ENCODE results near the gene LBH. TPM values are rescaled to one million over a fixed set of nuclear protein-coding genes. Genes with fewer than 3 reads are reported as not detected.

LBH gene
- total and polyA plus RNA-seq, 4 donors, result 22.9 to 133 (median 81.3) TPM

- H3K27ac ChIP-seq (ENCODE audit: low read depth in 1 of 2, low read length in 1 of 2), result peak overlapping the region; percentile 55 to 63
- 66 to 69% methylated on average over 13 of the region's 13 CpGs for WGBS, 2 donors
- no peak for ATAC-seq (ENCODE audit: insufficient read depth, low FRiP score)
- H3K27me3 ChIP-seq (ENCODE audit: control insufficient read depth in 3 of 3, insufficient read depth in 3 of 3, low read length in 2 of 3), result no peaks in the 10 kb centered on the region
- no peak overlapping the region for H3K9ac ChIP-seq (ENCODE audit: insufficient read depth in 1 of 2, low read length in 2 of 2)
- H3K4me1 ChIP-seq (ENCODE audit: control insufficient read depth in 5 of 5, insufficient read depth in 5 of 5, low read length in 5 of 5), result peaks cover 11 to 45% (median 26%) of the 10 kb centered on the region in 5 donors
- H3K9me3 ChIP-seq (ENCODE audit: control insufficient read depth in 4 of 4, insufficient read depth in 3 of 4, low read length in 3 of 4), result no peaks in the 10 kb centered on the region
- TF ChIP-seq CTCF (IDR thresholded peaks at IDR 0.05; ENCODE audit: control extremely low read depth, extremely low read depth), result no peak
- no peak overlapping the region for H3K4me3 ChIP-seq
- H3K36me3 ChIP-seq (ENCODE audit: control insufficient read depth in 4 of 4, insufficient read depth in 4 of 4, low read length in 4 of 4), result peaks cover 0 to 53% (median 28%) of the 10 kb centered on the region in 4 donors
- no peak for DNase-seq
Measured at GRCh38 chr2:30237966-30238800, 6.8 kb downstream of the LBH start.

- H3K27ac ChIP-seq (ENCODE audit: low read depth in 1 of 2, low read length in 1 of 2), result peak overlapping the region; percentile 40 to 63
- no peak overlapping the region for H3K9ac ChIP-seq (ENCODE audit: insufficient read depth in 1 of 2, low read length in 2 of 2)
- DNase-seq (peak; percentile 80 to 84 (median 80)), ATAC-seq (ENCODE audit: insufficient read depth, low FRiP score) (peak; percentile 73)
- no peaks in the 10 kb centered on the region for H3K9me3 ChIP-seq (ENCODE audit: control insufficient read depth in 4 of 4, insufficient read depth in 3 of 4, low read length in 3 of 4)
- no peak overlapping the region for H3K4me3 ChIP-seq
- H3K4me1 ChIP-seq (ENCODE audit: control insufficient read depth in 5 of 5, insufficient read depth in 5 of 5, low read length in 5 of 5), result peaks cover 8 to 33% (median 25%) of the 10 kb centered on the region in 5 donors
- 61 to 68% methylated on average over 11 of the region's 11 CpGs for WGBS, 2 donors
- H3K27me3 ChIP-seq (ENCODE audit: control insufficient read depth in 3 of 3, insufficient read depth in 3 of 3, low read length in 2 of 3), result no peaks in the 10 kb centered on the region
- peak; percentile 79 for TF ChIP-seq CTCF (IDR thresholded peaks at IDR 0.05; ENCODE audit: control extremely low read depth, extremely low read depth)
- H3K36me3 ChIP-seq (ENCODE audit: control insufficient read depth in 4 of 4, insufficient read depth in 4 of 4, low read length in 4 of 4), result peaks cover 0 to 55% (median 31%) of the 10 kb centered on the region in 4 donors
Measured at GRCh38 chr2:30239308-30239985, 8.1 kb downstream of the LBH start.

DNA sequence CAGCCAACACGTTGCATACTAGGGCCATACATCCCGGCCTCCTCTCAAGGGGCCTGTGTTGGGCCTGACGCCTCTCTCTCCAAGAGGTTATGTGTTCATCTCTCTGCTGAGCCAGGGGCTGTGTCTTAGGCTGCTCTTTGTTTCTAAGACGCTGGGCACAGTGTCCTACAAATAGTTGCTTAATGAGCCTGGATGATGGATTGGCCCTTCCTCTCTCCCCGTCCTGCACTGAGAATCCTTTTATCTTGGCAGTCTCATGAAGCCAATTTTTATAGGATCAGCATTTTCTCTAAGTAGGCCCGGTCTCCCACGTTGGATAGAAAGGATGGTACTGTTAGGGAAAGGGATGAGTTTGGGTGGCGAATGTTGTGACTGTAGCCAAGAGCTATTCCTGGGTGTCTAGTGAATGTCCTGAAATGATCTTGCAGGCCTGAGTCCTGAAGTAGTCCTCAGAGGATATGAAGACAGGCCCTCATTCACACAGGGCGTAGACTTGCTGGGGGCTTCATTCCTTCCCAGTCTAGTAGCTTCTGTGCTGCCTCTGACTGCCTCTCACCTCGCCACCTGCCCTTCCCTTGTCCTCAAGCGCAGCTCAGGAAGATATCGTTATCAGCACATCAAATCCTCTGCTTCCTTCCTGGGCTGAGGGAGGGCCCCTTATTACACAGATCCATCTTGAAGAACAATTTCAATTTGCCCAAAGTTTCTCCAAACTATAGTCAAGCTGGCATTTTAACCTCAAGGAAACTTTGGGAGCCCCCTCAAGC lies 8.8 kb downstream of the LBH start:
- 55 to 64% methylated on average over 12 of the region's 12 CpGs for WGBS, 2 donors
- H3K4me3 ChIP-seq, result no peak overlapping the region
- no peaks in the 10 kb centered on the region for H3K9me3 ChIP-seq (ENCODE audit: control insufficient read depth in 4 of 4, insufficient read depth in 3 of 4, low read length in 3 of 4)
- ATAC-seq (ENCODE audit: insufficient read depth, low FRiP score) (peak; percentile 27), DNase-seq (peak; percentile 41 to 77 (median 71))
- no peak overlapping the region for H3K9ac ChIP-seq (ENCODE audit: insufficient read depth in 1 of 2, low read length in 2 of 2)
- peaks cover 0 to 49% (median 27%) of the 10 kb centered on the region in 4 donors for H3K36me3 ChIP-seq (ENCODE audit: control insufficient read depth in 4 of 4, insufficient read depth in 4 of 4, low read length in 4 of 4)
- TF ChIP-seq CTCF (IDR thresholded peaks at IDR 0.05; ENCODE audit: control extremely low read depth, extremely low read depth), result no peak
- H3K27ac ChIP-seq (ENCODE audit: low read depth in 1 of 2, low read length in 1 of 2), result peak overlapping the region; percentile 40 to 63
- peaks cover 5 to 29% (median 25%) of the 10 kb centered on the region in 5 donors for H3K4me1 ChIP-seq (ENCODE audit: control insufficient read depth in 5 of 5, insufficient read depth in 5 of 5, low read length in 5 of 5)
- H3K27me3 ChIP-seq (ENCODE audit: control insufficient read depth in 3 of 3, insufficient read depth in 3 of 3, low read length in 2 of 3), result no peaks in the 10 kb centered on the region
